Stimulated activated CD4-positive, alpha-beta T cell treated with anti-CD3 and anti-CD28 coated beads, Interleukin-4, amount 100 ng/mL, for 1 hour (primary cell): Measurements from ENCODE around the gene PLCL1.

Source experiments
- DNase-seq: peaks from one replicate; pipeline ENCODE4 v3.0.0-alpha.2; 2020

Gene PLCL1

GRCh38 chr2:198073253-198073652 lies 268.9 kb downstream of the PLCL1 start:
- DNase-seq: no peak

GRCh38 chr2:198077477-198077876 lies 273.1 kb downstream of the PLCL1 start:
- DNase-seq: no peak

- DNase-seq: no peak
Observed at GRCh38 chr2:198080879-198081765, 276.7 kb downstream of the PLCL1 start.

GRCh38 chr2:198084156-198084555 lies 279.8 kb downstream of the PLCL1 start:
- DNase-seq: no peak

- DNase-seq: no peak
Observed at GRCh38 chr2:198096002-198096401, 291.6 kb downstream of the PLCL1 start.

- DNase-seq: no peak
Observed at GRCh38 chr2:198096965-198097364, 292.6 kb downstream of the PLCL1 start.

GRCh38 chr2:198097630-198098029 lies 293.2 kb downstream of the PLCL1 start:
- no peak for DNase-seq

- no peak for DNase-seq
Observed at GRCh38 chr2:198098386-198098785, 294.0 kb downstream of the PLCL1 start.

GRCh38 chr2:198098918-198099317 lies 294.5 kb downstream of the PLCL1 start:
- DNase-seq: no peak

- no peak for DNase-seq
Observed at GRCh38 chr2:198100346-198100745, 296.0 kb downstream of the PLCL1 start.

GRCh38 chr2:198101688-198102087 lies 297.3 kb downstream of the PLCL1 start:
- no peak for DNase-seq

- DNase-seq: no peak
Observed at GRCh38 chr2:198102120-198102519, 297.7 kb downstream of the PLCL1 start.

GRCh38 chr2:198102856-198103255 lies 298.5 kb downstream of the PLCL1 start:
- no peak for DNase-seq

GRCh38 chr2:198106621-198107385 lies 302.4 kb downstream of the PLCL1 start:
- no peak for DNase-seq

GRCh38 chr2:198113316-198113715 lies 308.9 kb downstream of the PLCL1 start:
- no peak for DNase-seq

GRCh38 chr2:198114064-198114463 lies 309.7 kb downstream of the PLCL1 start:
- no peak for DNase-seq

GRCh38 chr2:198115201-198115600 lies 310.8 kb downstream of the PLCL1 start:
- DNase-seq: no peak

GRCh38 chr2:198116756-198117155 lies 312.4 kb downstream of the PLCL1 start:
- no peak for DNase-seq

- DNase-seq: no peak
Observed at GRCh38 chr2:198117406-198118041, 313.1 kb downstream of the PLCL1 start.

GRCh38 chr2:198127627-198128026 lies 323.2 kb downstream of the PLCL1 start:
- peak; percentile 50 for DNase-seq

GRCh38 chr2:198129609-198130008 lies 325.2 kb downstream of the PLCL1 start:
- DNase-seq: no peak

- DNase-seq: no peak
Observed at GRCh38 chr2:198134293-198134955, 330.0 kb downstream of the PLCL1 start.

- DNase-seq: no peak
Observed at GRCh38 chr2:198135481-198135934, 331.1 kb downstream of the PLCL1 start.
